Measurements from ENCODE around the gene PODXL2.
"Not testable (repeated sequence)": the region's sequence is repeated elsewhere in the genome, so short reads cannot be mapped to it uniquely, and the experiment has no call there.

PODXL2 gene

GRCh38 chr3:127654993-127655392 is 26.0 kb downstream of the PODXL2 start:
- DNase-seq (ENCODE audit: low read depth in 2 of 2) = not testable (repeated sequence)

GRCh38 chr3:127655641-127656040 is 26.7 kb downstream of the PODXL2 start:
- no peak for DNase-seq (ENCODE audit: low read depth in 2 of 2)

GRCh38 chr3:127656906-127657305 is 27.9 kb downstream of the PODXL2 start:
- no peak for DNase-seq (ENCODE audit: low read depth in 2 of 2)

GRCh38 chr3:127658234-127658633 is 29.2 kb downstream of the PODXL2 start:
- no peak for DNase-seq (ENCODE audit: low read depth in 2 of 2)

- DNase-seq (ENCODE audit: low read depth in 2 of 2) = no peak
Observed at GRCh38 chr3:127660621-127661251, 31.8 kb downstream of the PODXL2 start.

GRCh38 chr3:127661600-127661999 is 32.6 kb downstream of the PODXL2 start:
- no peak for DNase-seq (ENCODE audit: low read depth in 2 of 2)

GRCh38 chr3:127662001-127662469 is 33.0 kb downstream of the PODXL2 start:
- no peak for DNase-seq (ENCODE audit: low read depth in 2 of 2)

GRCh38 chr3:127663151-127663550 is 34.2 kb downstream of the PODXL2 start:
- DNase-seq (ENCODE audit: low read depth in 2 of 2) = no peak

GRCh38 chr3:127665165-127665564 is 36.2 kb downstream of the PODXL2 start:
- no peak for DNase-seq (ENCODE audit: low read depth in 2 of 2)

- no peak for DNase-seq (ENCODE audit: low read depth in 2 of 2)
Observed at GRCh38 chr3:127665586-127665985, 36.6 kb downstream of the PODXL2 start.

- no peak for DNase-seq (ENCODE audit: low read depth in 2 of 2)
Observed at GRCh38 chr3:127666676-127667075, 37.7 kb downstream of the PODXL2 start.

- no peak for DNase-seq (ENCODE audit: low read depth in 2 of 2)
Observed at GRCh38 chr3:127667119-127667681, 38.2 kb downstream of the PODXL2 start.

GRCh38 chr3:127668906-127669305 is 39.9 kb downstream of the PODXL2 start:
- DNase-seq (ENCODE audit: low read depth in 2 of 2) = no peak

GRCh38 chr3:127669541-127670228 is 40.7 kb downstream of the PODXL2 start:
- DNase-seq (ENCODE audit: low read depth in 2 of 2) = no peak

GRCh38 chr3:127670229-127670559 is 41.2 kb downstream of the PODXL2 start:
- DNase-seq (ENCODE audit: low read depth in 2 of 2) = no peak

- DNase-seq (ENCODE audit: low read depth in 2 of 2) = no peak
Observed at GRCh38 chr3:127670761-127671522, 42.0 kb downstream of the PODXL2 start.

- DNase-seq (ENCODE audit: low read depth in 2 of 2) = peak in 1 of 2 donors; percentile 8
Observed at GRCh38 chr3:127671523-127672428, 42.8 kb downstream of the PODXL2 start.

GRCh38 chr3:127672429-127673190 is 43.6 kb downstream of the PODXL2 start, which contains the start of gene ABTB1:
ABTB1 (plus strand) TSS chr3:127672952; CDS start chr3:127673026, 74 bp downstream.
- peak; percentile 75 to 84 for DNase-seq (ENCODE audit: low read depth in 2 of 2)

- DNase-seq (ENCODE audit: low read depth in 2 of 2) = peak in 1 of 2 donors; percentile 31
Observed at GRCh38 chr3:127673191-127674100, 44.5 kb downstream of the PODXL2 start.

Measured in stimulated activated CD4-positive, alpha-beta T cell treated with anti-CD3 and anti-CD28 coated beads, Interleukin-15, amount 100 ng/mL, for 48 hours (primary cell).